Liver (tissue), 9 donors: ENCODE results near the gene GPR31. TPM values are rescaled to one million over a fixed set of nuclear protein-coding genes. Genes with fewer than 3 reads are reported as not detected.
"Not testable (repeated sequence)": the region's sequence is repeated elsewhere in the genome, so short reads cannot be mapped to it uniquely, and the experiment has no call there.

Experiments used
- DNase-seq: peaks from one replicate; pipeline ENCODE4 v3.0.0-alpha.2; 2017; ENCODE audit warnings: low spot score
- H3K27ac ChIP-seq, 2 donors: one replicate each; pipeline ENCODE4 v1.7.0; 2013; ENCODE audit warnings: inconsistent platforms in 2 of 2, low read length in 2 of 2, control low read depth in 1 of 2, low read depth in 1 of 2, mild to moderate bottlenecking in 1 of 2
- H3K27me3 ChIP-seq, 4 donors: one replicate each; pipeline versions ENCODE4 v1.6.1 to v1.7.0; 2013; ENCODE audit warnings: low read length in 3 of 4, inconsistent platforms in 1 of 4, mild to moderate bottlenecking in 1 of 4, moderate library complexity in 1 of 4; ENCODE audit not compliant: control insufficient read depth in 4 of 4, insufficient read depth in 4 of 4
- H3K36me3 ChIP-seq, 4 donors: one replicate each; pipeline versions ENCODE4 v1.6.1 to v1.7.0; 2013; ENCODE audit warnings: low read length in 3 of 4, mild to moderate bottlenecking in 3 of 4, low read depth in 1 of 4, moderate library complexity in 1 of 4; ENCODE audit not compliant: control insufficient read depth in 4 of 4, insufficient read depth in 3 of 4
- H3K4me1 ChIP-seq, 4 donors: one replicate each; pipeline versions ENCODE4 v1.6.1 to v1.7.0; 2013; ENCODE audit warnings: low read length in 3 of 4, mild to moderate bottlenecking in 3 of 4, moderate library complexity in 1 of 4; ENCODE audit not compliant: control insufficient read depth in 4 of 4, insufficient read depth in 4 of 4
- H3K4me3 ChIP-seq, 3 donors: one replicate each; pipeline versions ENCODE4 v1.6.1 to v1.7.0; 2013; ENCODE audit warnings: low read length in 3 of 3, control low read depth in 1 of 3, low read depth in 1 of 3, mild to moderate bottlenecking in 1 of 3
- H3K9ac ChIP-seq, 2 donors: one replicate each; pipeline ENCODE4 v1.7.0; 2013; ENCODE audit warnings: low read length in 2 of 2, mild to moderate bottlenecking in 2 of 2, moderate library complexity in 2 of 2, control low read depth in 1 of 2, low read depth in 1 of 2
- H3K9me3 ChIP-seq, 4 donors: one replicate each; pipeline versions ENCODE4 v1.6.1 to v1.7.0; 2013; ENCODE audit warnings: low read length in 3 of 4; ENCODE audit not compliant: control insufficient read depth in 4 of 4
- CTCF ChIP-seq: fragments of 150-350 bp; IDR thresholded peaks from 2 replicates; pipeline ENCODE4 v1.5.1; 2017; ENCODE audit warnings: improper control_type of control experiment, low read depth, low read length; ENCODE audit not compliant: missing input control
- EGR1 ChIP-seq, 2 donors: IDR thresholded peaks; 2 replicates each; pipeline ENCODE4 v1.6.1; 2016 to 2018; ENCODE audit warnings: antibody characterized with exemption in 2 of 2, low read depth in 2 of 2
- FOXA1 ChIP-seq: IDR thresholded peaks from 2 replicates; pipeline ENCODE4 v1.6.1; 2016; ENCODE audit warnings: antibody characterized with exemption
- FOXA2 ChIP-seq: IDR thresholded peaks from 2 replicates; pipeline ENCODE4 v1.6.1; 2016; ENCODE audit warnings: antibody characterized with exemption
- GABPA ChIP-seq, 2 donors: IDR thresholded peaks in 1 of 2; conservative IDR thresholded peaks in 1 of 2; 2 replicates each; pipeline ENCODE4 v1.6.1; 2016; ENCODE audit warnings: antibody characterized with exemption in 2 of 2, mild to moderate bottlenecking in 1 of 2, moderate library complexity in 1 of 2
- HNF4A ChIP-seq, 2 donors: conservative IDR thresholded peaks; 2 replicates each; pipeline ENCODE4 v1.6.1; 2016; ENCODE audit warnings: antibody characterized with exemption in 2 of 2, mild to moderate bottlenecking in 2 of 2
- HNF4G ChIP-seq: IDR thresholded peaks from 2 replicates; pipeline ENCODE4 v1.6.1; 2016; ENCODE audit warnings: antibody characterized with exemption
- JUND ChIP-seq, 2 donors: IDR thresholded peaks; 2 replicates each; pipeline ENCODE4 v1.6.1; 2016; ENCODE audit warnings: antibody characterized with exemption in 2 of 2
- MAX ChIP-seq: IDR thresholded peaks from 2 replicates; pipeline ENCODE4 v1.6.1; 2016; ENCODE audit warnings: antibody characterized with exemption
- NR2F2 ChIP-seq: IDR thresholded peaks from 2 replicates; pipeline ENCODE4 v1.6.1; 2016; ENCODE audit warnings: antibody characterized with exemption
- REST ChIP-seq: IDR thresholded peaks from 2 replicates; pipeline ENCODE4 v1.6.1; 2016; ENCODE audit warnings: antibody characterized with exemption, mild to moderate bottlenecking
- SP1 ChIP-seq: IDR thresholded peaks from 2 replicates; pipeline ENCODE4 v1.6.1; 2018; ENCODE audit warnings: antibody characterized with exemption, mild to moderate bottlenecking
- YY1 ChIP-seq: IDR thresholded peaks from 2 replicates; pipeline ENCODE4 v1.6.1; 2016; ENCODE audit warnings: antibody characterized with exemption, mild to moderate bottlenecking
- ZBTB33 ChIP-seq: IDR thresholded peaks from 2 replicates; pipeline ENCODE4 v1.6.1; 2016; ENCODE audit warnings: antibody characterized with exemption
- WGBS: extraction: QIAGEN DNeasy Blood & Tissue Kit; methylation state at CpG from one replicate; pipeline ENCODE4 v1.1.7; 2013; 5-methylcytosine and 5-hydroxymethylcytosine counted together
- polyA plus RNA-seq, 2 donors: library from polyadenylated mRNA; stranded (reverse) in 1 of 2; unstranded in 1 of 2; fragments of 200-250 nt in 1 of 2; fragments of >200 nt in 1 of 2; fragmentation: Nextera tagmentation in 1 of 2; extraction: Ambion mirVana in 1 of 2; gene quantifications; one replicate each; pipeline versions ENCODE4 v1.2.1 to v1.2.3, GENCODE V29; 2013 to 2015
- total RNA-seq, 2 donors: library from RNA; depleted of rRNA; stranded (reverse); fragments of >200 nt; gene quantifications; one replicate each; pipeline ENCODE4 v1.2.3, GENCODE V29; 2014
- donor health status: healthy.
- donor health status: healthy.
- donor health status: healthy.
- donor health status: healthy.
- donor health status: healthy.

Gene GPR31
- total RNA-seq (not detected), polyA plus RNA-seq (not detected)

GRCh38 chr6:167157863-167158262 lies at the start of gene GPR31:
GPR31 (minus strand) TSS chr6:167157980; CDS start chr6:167157831, 149 bp downstream.
- 75% methylated on average over 4 of the region's 4 CpGs for WGBS
- Histone ChIP-seq H3K9ac (no peak within 1 kb of the TSS), H3K4me3 (no peak within 1 kb of the TSS), H3K36me3 (no peaks in the 10 kb centered on the region), H3K27ac (no peak within 1 kb of the TSS), H3K27me3 (no peaks in the 10 kb centered on the region), H3K9me3 (no peaks in the 10 kb centered on the region), H3K4me1 (no peaks in the 10 kb centered on the region)
- no peak for DNase-seq
- TF ChIP-seq MAX = no peak

GRCh38 chr6:167207527-167207926 lies 49.7 kb upstream of the GPR31 start:
- Histone ChIP-seq H3K27me3 (no peaks in the 10 kb centered on the region), H3K4me3 (no peak overlapping the region), H3K27ac (no peak overlapping the region), H3K4me1 (no peaks in the 10 kb centered on the region), H3K36me3 (no peaks in the 10 kb centered on the region), H3K9ac (no peak overlapping the region), H3K9me3 (no peaks in the 10 kb centered on the region)
- no peak for DNase-seq
- 90% methylated on average over 7 of the region's 7 CpGs for WGBS
- no peak for TF ChIP-seq FOXA1
- TF ChIP-seq SP1 = no peak
- TF ChIP-seq JUND (IDR thresholded peaks at IDR 0.05) = no peak
- no peak for TF ChIP-seq GABPA (IDR thresholded peaks at IDR 0.05 in 1 of 2, conservative IDR thresholded peaks at IDR 0.05 in 1 of 2)
- TF ChIP-seq NR2F2 = no peak
- no peak for TF ChIP-seq YY1
- no peak for TF ChIP-seq HNF4A (conservative IDR thresholded peaks at IDR 0.05)
- TF ChIP-seq HNF4G = no peak
- TF ChIP-seq FOXA2 = no peak
- no peak for TF ChIP-seq MAX
- no peak for TF ChIP-seq EGR1 (IDR thresholded peaks at IDR 0.05; ENCODE audit: low read depth in 2 of 2)
- TF ChIP-seq ZBTB33 = no peak
- no peak for TF ChIP-seq CTCF
- no peak for TF ChIP-seq REST

GRCh38 chr6:167205316-167205715 lies 47.5 kb upstream of the GPR31 start:
- WGBS = 94% methylated on average over 10 of the region's 11 CpGs
- H3K27me3 ChIP-seq, H3K4me1 ChIP-seq, H3K27ac ChIP-seq, H3K9me3 ChIP-seq, DNase-seq, H3K9ac ChIP-seq, H3K4me3 ChIP-seq, H3K36me3 ChIP-seq: not testable (repeated sequence)
